CD4-positive, alpha-beta T cell treated with Interleukin-10 for 1 hour (primary cell): ENCODE measurements around the gene MRPL9.

Experiments used
- DNase-seq: peaks from one replicate; pipeline ENCODE4 v3.0.0-alpha.2; 2020

The MRPL9 gene

GRCh38 chr1:151729157-151729965 lies 33.9 kb downstream of the MRPL9 start:
- DNase-seq: no peak

GRCh38 chr1:151728151-151729054 lies 34.9 kb downstream of the MRPL9 start:
- no peak for DNase-seq

- no peak for DNase-seq
Measured at GRCh38 chr1:151723726-151724370, 39.4 kb downstream of the MRPL9 start.

- DNase-seq: no peak
Measured at GRCh38 chr1:151721788-151722510, 41.3 kb downstream of the MRPL9 start.

- DNase-seq: peak; percentile 61
Measured at GRCh38 chr1:151720974-151721787, 42.1 kb downstream of the MRPL9 start, which contains the start of gene RIIAD1. RIIAD1 (plus strand) TSS chr1:151721522; CDS start chr1:151721537, 15 bp downstream.

GRCh38 chr1:151720554-151720953 lies 42.7 kb downstream of the MRPL9 start:
- peak; percentile 10 for DNase-seq

GRCh38 chr1:151720125-151720524 lies 43.2 kb downstream of the MRPL9 start:
- DNase-seq: no peak

- no peak for DNase-seq
Measured at GRCh38 chr1:151718666-151719065, 44.6 kb downstream of the MRPL9 start.

- no peak for DNase-seq
Measured at GRCh38 chr1:151718011-151718431, 45.3 kb downstream of the MRPL9 start.

GRCh38 chr1:151716771-151717631 lies 46.3 kb downstream of the MRPL9 start, which contains the start of gene CELF3:
CELF3 (minus strand) TSS chr1:151716803; CDS start chr1:151716020, 783 bp downstream.
- DNase-seq: peak; percentile 20

- no peak for DNase-seq
Measured at GRCh38 chr1:151716405-151716762, 46.9 kb downstream of the MRPL9 start.

GRCh38 chr1:151715726-151716404 lies 47.4 kb downstream of the MRPL9 start:
- no peak for DNase-seq

GRCh38 chr1:151714820-151715725 lies 48.2 kb downstream of the MRPL9 start:
- no peak for DNase-seq

GRCh38 chr1:151713874-151714273 lies 49.4 kb downstream of the MRPL9 start:
- no peak for DNase-seq

- DNase-seq: no peak
Measured at GRCh38 chr1:151713044-151713443, 50.3 kb downstream of the MRPL9 start.

- no peak for DNase-seq
Measured at GRCh38 chr1:151711951-151712350, 51.3 kb downstream of the MRPL9 start.

GRCh38 chr1:151711044-151711800 lies 52.1 kb downstream of the MRPL9 start:
- no peak for DNase-seq
